Left ventricle myocardium superior (tissue), 1 donor: ENCODE data around the gene FAM120C. TPM values are rescaled to one million over a fixed set of nuclear protein-coding genes. Genes with fewer than 3 reads are reported as not detected.

ENCODE experiments used
- ATAC-seq: fragments of 200-7000 bp; cut with Tn5 transposase; one replicate; pipeline ENCODE4 v1.9.1; 2020; ENCODE audit warnings: mild to moderate bottlenecking, moderate library complexity
- DNase-seq: peaks from one replicate; pipeline ENCODE4 v3.0.0-alpha.2; 2020
- intact Hi-C: fragments of 100-400 bp; cut with micrococcal nuclease; formaldehyde crosslinking; loops from one replicate; pipeline ENCODE4 v1.11.0; 2022
- total RNA-seq: library from RNA; stranded (reverse); fragmentation: NEBNext Ultra II Directional; extraction: Animal tissue kit (Norgen Biotek cat#: 25700); gene quantifications from one replicate; pipeline ENCODE4 v1.2.1, GENCODE V29; 2021
- donor health status: DM: no; HTN: yes; CAD: no; lungs with severe emphysema.

The FAM120C gene
- total RNA-seq, 1 donor from 2014 or later, result 5.6 TPM

GRCh38 chrX:54172455-54172854, 10.6 kb downstream of the FAM120C start:
- intact Hi-C loops, result no loop called here
- no peak for ATAC-seq
- DNase-seq, result no peak

- intact Hi-C loops, result no loop called here
- DNase-seq, result no peak
- no peak for ATAC-seq
Observed at GRCh38 chrX:54171527-54172250, 11.4 kb downstream of the FAM120C start.

- ATAC-seq (no peak), DNase-seq (no peak)
- intact Hi-C loops, result no loop called here
Observed at GRCh38 chrX:54171091-54171490, 12.0 kb downstream of the FAM120C start.

- DNase-seq, result no peak
- intact Hi-C loops, result no loop called here
- ATAC-seq, result no peak
Observed at GRCh38 chrX:54166915-54167314, 16.1 kb downstream of the FAM120C start.

GRCh38 chrX:54157561-54157960, 25.5 kb downstream of the FAM120C start:
- intact Hi-C loops, result no loop called here
- no peak for ATAC-seq
- no peak for DNase-seq

GRCh38 chrX:54134269-54134668, 48.8 kb downstream of the FAM120C start:
- ATAC-seq, result no peak
- DNase-seq, result no peak
- intact Hi-C loops, result no loop called here

GRCh38 chrX:54116391-54116790, 66.7 kb downstream of the FAM120C start:
- DNase-seq, result no peak
- intact Hi-C loops, result no loop called here
- ATAC-seq, result no peak

- ATAC-seq (no peak), DNase-seq (no peak)
- intact Hi-C loops, result no loop called here
Observed at GRCh38 chrX:54093571-54093970, 89.5 kb downstream of the FAM120C start.

- intact Hi-C loops, result no loop called here
- DNase-seq, result no peak
- ATAC-seq, result no peak
Observed at GRCh38 chrX:54093159-54093558, 89.9 kb downstream of the FAM120C start.

- no peak for ATAC-seq
- intact Hi-C loops, result no loop called here
- no peak for DNase-seq
Observed at GRCh38 chrX:54090880-54091279, 92.2 kb downstream of the FAM120C start.

GRCh38 chrX:54089191-54089590, 93.9 kb downstream of the FAM120C start:
- no peak for DNase-seq
- no peak for ATAC-seq
- intact Hi-C loops, result no loop called here

- no peak for ATAC-seq
- no peak for DNase-seq
- intact Hi-C loops, result no loop called here
Observed at GRCh38 chrX:54087661-54088060, 95.4 kb downstream of the FAM120C start.

GRCh38 chrX:54085666-54086065, 97.4 kb downstream of the FAM120C start:
- DNase-seq (no peak), ATAC-seq (no peak)
- intact Hi-C loops, result no loop called here

GRCh38 chrX:54076903-54077302, 106.2 kb downstream of the FAM120C start:
- intact Hi-C loops, result no loop called here
- ATAC-seq (no peak), DNase-seq (no peak)

GRCh38 chrX:54074826-54075225, 108.2 kb downstream of the FAM120C start:
- no peak for ATAC-seq
- DNase-seq, result no peak
- intact Hi-C loops, result no loop called here

- ATAC-seq (no peak), DNase-seq (no peak)
- intact Hi-C loops, result no loop called here
Observed at GRCh38 chrX:54067766-54068165, 115.3 kb downstream of the FAM120C start.

GRCh38 chrX:54066841-54067240, 116.2 kb downstream of the FAM120C start:
- ATAC-seq (no peak), DNase-seq (no peak)
- intact Hi-C loops, result no loop called here

- DNase-seq, result no peak
- ATAC-seq, result no peak
- intact Hi-C loops, result no loop called here
Observed at GRCh38 chrX:54064564-54064963, 118.5 kb downstream of the FAM120C start.

GRCh38 chrX:54063361-54063760, 119.7 kb downstream of the FAM120C start:
- DNase-seq (no peak), ATAC-seq (no peak)
- intact Hi-C loops, result no loop called here

- intact Hi-C loops, result no loop called here
- ATAC-seq (peak; percentile 71), DNase-seq (no peak)
Observed at GRCh38 chrX:54049801-54050200, 133.3 kb downstream of the FAM120C start.

- DNase-seq (no peak), ATAC-seq (no peak)
- intact Hi-C loops, result no loop called here
Observed at GRCh38 chrX:54048412-54048811, 134.6 kb downstream of the FAM120C start.
